Osteocyte (in vitro differentiated cells): Measurements from ENCODE around the gene AKT1. TPM values are rescaled to one million over a fixed set of nuclear protein-coding genes. Genes with fewer than 3 reads are reported as not detected.

ENCODE experiments used
- DNase-seq: peaks from one replicate; pipeline ENCODE4 v3.0.0; 2021; ENCODE audit warnings: mixed read lengths; ENCODE audit not compliant: unreplicated experiment; ENCODE audit errors: extremely low spot score
- H3K27ac Mint-ChIP-seq: one replicate; pipeline ENCODE4 v1.8.0; 2021; ENCODE audit warnings: mild to moderate bottlenecking, mixed read lengths; ENCODE audit not compliant: unreplicated experiment
- H3K27me3 Mint-ChIP-seq: one replicate; pipeline ENCODE4 v1.8.0; 2021; ENCODE audit warnings: mixed read lengths; ENCODE audit not compliant: unreplicated experiment
- H3K36me3 Mint-ChIP-seq: one replicate; pipeline ENCODE4 v1.8.0; 2021; ENCODE audit warnings: mixed read lengths; ENCODE audit not compliant: unreplicated experiment
- H3K4me1 Mint-ChIP-seq: one replicate; pipeline ENCODE4 v1.8.0; 2021; ENCODE audit warnings: mixed read lengths; ENCODE audit not compliant: unreplicated experiment
- H3K4me3 Mint-ChIP-seq: one replicate; pipeline ENCODE4 v1.8.0; 2021; ENCODE audit warnings: mild to moderate bottlenecking, moderate library complexity, mixed read lengths; ENCODE audit not compliant: unreplicated experiment
- H3K9me3 Mint-ChIP-seq: one replicate; pipeline ENCODE4 v1.8.0; 2021; ENCODE audit warnings: mixed read lengths; ENCODE audit not compliant: unreplicated experiment
- total RNA-seq: library from RNA; stranded (reverse); gene quantifications from 2 replicates; pipeline ENCODE4 v1.2.1, GENCODE V29; 2021
- TF ChIP-seq, protein P1 (sequence below): fragments of 200-600 bp; sonication (generic); IDR thresholded peaks from 2 replicates; pipeline ENCODE4 v1.5.0; 2021; ENCODE audit warnings: antibody characterized with exemption, mild to moderate bottlenecking, moderate library complexity

The AKT1 gene
- total RNA-seq, 1 donor from 2014 or later = 157 TPM

DNA sequence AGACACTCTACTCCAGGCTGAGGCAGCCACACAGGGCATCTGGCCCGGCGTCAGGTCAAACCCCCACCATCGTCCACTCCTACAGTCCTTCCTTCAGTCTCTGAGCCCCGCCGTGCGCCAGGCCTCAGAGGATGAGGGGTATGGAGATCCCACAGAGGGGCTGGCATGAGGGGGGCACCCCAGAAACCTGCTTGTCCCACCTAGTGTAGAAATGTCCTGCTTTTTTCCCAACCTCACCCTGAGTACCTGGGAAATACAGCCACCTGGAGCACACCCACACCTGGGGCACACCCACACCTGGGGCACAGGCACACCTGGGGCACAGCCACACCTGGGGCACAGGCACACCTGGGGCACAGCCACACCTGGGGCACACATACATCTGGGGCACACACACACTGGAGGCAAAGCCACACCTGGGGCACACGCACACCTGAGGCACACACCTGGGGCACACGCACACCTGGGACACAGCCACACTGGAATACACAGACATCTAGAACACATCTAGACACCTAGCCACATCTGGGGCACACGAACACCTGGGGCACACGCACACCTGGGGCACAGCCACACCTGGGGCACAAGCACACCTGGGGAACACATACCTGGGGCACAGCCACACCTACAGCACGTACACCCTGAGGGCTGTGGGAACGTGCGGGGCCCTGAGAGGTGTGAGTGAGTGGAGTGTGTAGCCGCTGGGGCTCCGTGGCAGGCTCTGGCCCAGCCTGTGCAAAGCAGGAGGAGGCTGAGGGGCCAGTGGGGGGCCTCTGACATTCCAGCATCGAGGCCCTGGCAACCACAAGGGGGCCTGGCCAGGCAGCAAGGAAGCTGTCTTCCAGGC is 18.4 kb downstream of the AKT1 start:
- TF ChIP-seq, protein P1, sequence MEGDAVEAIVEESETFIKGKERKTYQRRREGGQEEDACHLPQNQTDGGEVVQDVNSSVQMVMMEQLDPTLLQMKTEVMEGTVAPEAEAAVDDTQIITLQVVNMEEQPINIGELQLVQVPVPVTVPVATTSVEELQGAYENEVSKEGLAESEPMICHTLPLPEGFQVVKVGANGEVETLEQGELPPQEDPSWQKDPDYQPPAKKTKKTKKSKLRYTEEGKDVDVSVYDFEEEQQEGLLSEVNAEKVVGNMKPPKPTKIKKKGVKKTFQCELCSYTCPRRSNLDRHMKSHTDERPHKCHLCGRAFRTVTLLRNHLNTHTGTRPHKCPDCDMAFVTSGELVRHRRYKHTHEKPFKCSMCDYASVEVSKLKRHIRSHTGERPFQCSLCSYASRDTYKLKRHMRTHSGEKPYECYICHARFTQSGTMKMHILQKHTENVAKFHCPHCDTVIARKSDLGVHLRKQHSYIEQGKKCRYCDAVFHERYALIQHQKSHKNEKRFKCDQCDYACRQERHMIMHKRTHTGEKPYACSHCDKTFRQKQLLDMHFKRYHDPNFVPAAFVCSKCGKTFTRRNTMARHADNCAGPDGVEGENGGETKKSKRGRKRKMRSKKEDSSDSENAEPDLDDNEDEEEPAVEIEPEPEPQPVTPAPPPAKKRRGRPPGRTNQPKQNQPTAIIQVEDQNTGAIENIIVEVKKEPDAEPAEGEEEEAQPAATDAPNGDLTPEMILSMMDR = no peak
- Mint-ChIP-seq H3K9me3 (no peaks in the 10 kb centered on the region), H3K4me1 (no peaks in the 10 kb centered on the region), H3K27me3 (no peaks in the 10 kb centered on the region), H3K36me3 (peaks cover 10% of the 10 kb centered on the region), H3K27ac (no peak overlapping the region), H3K4me3 (no peak overlapping the region)
- DNase-seq = no peak

DNA sequence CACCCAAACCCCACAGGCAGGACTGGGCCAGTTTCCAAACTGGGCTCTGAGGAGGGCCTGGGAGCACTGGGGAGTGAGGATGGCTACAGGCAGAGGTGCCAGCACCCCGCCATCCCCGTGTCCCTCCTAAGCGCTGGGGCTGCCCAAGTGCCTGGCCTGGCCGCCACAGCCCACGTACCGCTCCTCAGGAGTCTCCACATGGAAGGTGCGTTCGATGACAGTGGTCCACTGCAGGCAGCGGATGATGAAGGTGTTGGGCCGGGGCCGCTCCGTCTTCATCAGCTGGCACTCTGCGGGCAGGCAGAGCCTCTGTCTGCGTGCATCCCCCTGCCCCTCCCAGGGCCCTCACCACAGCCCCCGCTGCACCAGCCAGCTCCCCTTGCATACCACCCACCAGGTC is 19.1 kb downstream of the AKT1 start:
- Mint-ChIP-seq H3K4me3 (no peak overlapping the region), H3K9me3 (no peaks in the 10 kb centered on the region), H3K36me3 (peaks cover 17% of the 10 kb centered on the region), H3K4me1 (no peaks in the 10 kb centered on the region), H3K27ac (no peak overlapping the region), H3K27me3 (no peaks in the 10 kb centered on the region)
- DNase-seq = no peak
- TF ChIP-seq, protein P1 = no peak

DNA sequence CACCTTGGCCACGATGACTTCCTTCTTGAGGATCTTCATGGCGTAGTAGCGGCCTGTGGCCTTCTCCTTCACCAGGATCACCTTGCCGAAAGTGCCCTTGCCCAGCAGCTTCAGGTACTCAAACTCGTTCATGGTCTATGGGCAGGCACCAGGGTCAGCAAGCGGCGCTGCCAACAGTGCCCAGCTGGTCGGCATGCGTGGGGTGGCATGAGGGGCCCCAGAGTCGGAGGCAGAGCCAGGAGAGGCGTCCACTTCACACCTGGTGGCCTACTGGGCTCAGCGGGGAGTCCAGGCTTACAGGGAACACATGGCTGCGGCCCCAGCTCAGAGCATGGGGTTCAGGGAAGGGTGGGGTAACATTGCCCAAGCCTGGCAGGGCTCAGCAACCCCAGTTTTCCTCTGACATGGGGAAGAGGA is 20.5 kb downstream of the AKT1 start:
- TF ChIP-seq, protein P1 = no peak
- H3K4me1 Mint-ChIP-seq = peaks cover 2% of the 10 kb centered on the region
- peaks cover 29% of the 10 kb centered on the region for H3K36me3 Mint-ChIP-seq
- H3K4me3 Mint-ChIP-seq = no peak overlapping the region
- no peak for DNase-seq
- no peak overlapping the region for H3K27ac Mint-ChIP-seq
- H3K9me3 Mint-ChIP-seq = no peaks in the 10 kb centered on the region
- no peaks in the 10 kb centered on the region for H3K27me3 Mint-ChIP-seq

DNA sequence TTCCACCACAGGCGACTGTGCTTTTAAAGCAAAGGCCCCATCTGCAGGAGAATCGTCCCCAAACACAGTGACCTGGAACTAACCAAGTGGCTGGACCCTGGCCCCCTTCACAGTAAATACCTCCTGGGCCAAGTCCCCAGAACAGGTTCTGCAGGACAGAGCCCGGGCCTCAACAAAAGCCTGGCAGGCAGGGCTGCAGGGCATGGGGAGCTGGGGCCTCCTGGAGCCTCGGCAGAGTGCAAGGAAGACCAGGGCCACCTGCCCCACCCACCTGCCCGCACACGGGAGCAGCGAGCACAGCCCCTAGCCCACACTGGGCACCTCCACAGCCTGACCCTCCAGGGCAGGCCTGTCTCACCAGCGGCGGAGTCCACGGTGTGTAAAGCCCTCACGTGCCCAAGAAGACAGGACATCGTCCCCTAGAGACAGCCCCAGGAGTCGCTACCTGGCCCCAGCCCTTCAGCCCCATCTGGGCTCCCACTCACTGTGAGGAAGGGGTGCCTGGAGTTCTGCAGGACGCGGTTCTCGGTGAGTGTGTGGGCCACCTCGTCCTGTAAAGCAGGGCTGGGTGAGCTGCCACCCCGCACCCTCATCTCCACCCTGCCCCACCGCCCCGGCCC is 21.0 kb downstream of the AKT1 start:
- TF ChIP-seq, protein P1 = no peak
- H3K9me3 Mint-ChIP-seq = no peaks in the 10 kb centered on the region
- H3K27me3 Mint-ChIP-seq = no peaks in the 10 kb centered on the region
- no peak for DNase-seq
- no peak overlapping the region for H3K4me3 Mint-ChIP-seq
- peaks cover 32% of the 10 kb centered on the region for H3K36me3 Mint-ChIP-seq
- H3K4me1 Mint-ChIP-seq = peaks cover 6% of the 10 kb centered on the region
- no peak overlapping the region for H3K27ac Mint-ChIP-seq
